Neural cell (in vitro differentiated cells): ENCODE measurements around the gene LRRC4B.

ENCODE experiments used
- CTCF ChIP-seq: fragments of 450-650 bp; IDR thresholded peaks from 2 replicates; pipeline ENCODE4 v1.5.1; 2014; ENCODE audit warnings: antibody characterized with exemption, mild to moderate bottlenecking, moderate library complexity; ENCODE audit not compliant: poor library complexity, severe bottlenecking
- EZH2 ChIP-seq: fragments of 200-600, 300-800 bp; shearing (Covaris generic), sonication (generic); IDR thresholded peaks from 2 replicates; pipeline ENCODE4 v1.6.1; 2014; ENCODE audit warnings: antibody characterized with exemption, low read length, borderline replicate concordance, mild to moderate bottlenecking; ENCODE audit not compliant: insufficient read depth, poor library complexity, severe bottlenecking
- POLR2AphosphoS5 ChIP-seq: IDR thresholded peaks from 2 replicates; pipeline ENCODE4 v1.6.1; 2012
- RAD21 ChIP-seq: fragments of 450-650 bp; conservative IDR thresholded peaks from 2 replicates; pipeline ENCODE4 v1.6.1; 2014; ENCODE audit warnings: antibody characterized with exemption, mild to moderate bottlenecking, moderate library complexity
- TF ChIP-seq, protein P1 (sequence below): IDR thresholded peaks from 2 replicates; pipeline ENCODE4 v1.6.1; 2012; ENCODE audit warnings: borderline replicate concordance

DNA sequence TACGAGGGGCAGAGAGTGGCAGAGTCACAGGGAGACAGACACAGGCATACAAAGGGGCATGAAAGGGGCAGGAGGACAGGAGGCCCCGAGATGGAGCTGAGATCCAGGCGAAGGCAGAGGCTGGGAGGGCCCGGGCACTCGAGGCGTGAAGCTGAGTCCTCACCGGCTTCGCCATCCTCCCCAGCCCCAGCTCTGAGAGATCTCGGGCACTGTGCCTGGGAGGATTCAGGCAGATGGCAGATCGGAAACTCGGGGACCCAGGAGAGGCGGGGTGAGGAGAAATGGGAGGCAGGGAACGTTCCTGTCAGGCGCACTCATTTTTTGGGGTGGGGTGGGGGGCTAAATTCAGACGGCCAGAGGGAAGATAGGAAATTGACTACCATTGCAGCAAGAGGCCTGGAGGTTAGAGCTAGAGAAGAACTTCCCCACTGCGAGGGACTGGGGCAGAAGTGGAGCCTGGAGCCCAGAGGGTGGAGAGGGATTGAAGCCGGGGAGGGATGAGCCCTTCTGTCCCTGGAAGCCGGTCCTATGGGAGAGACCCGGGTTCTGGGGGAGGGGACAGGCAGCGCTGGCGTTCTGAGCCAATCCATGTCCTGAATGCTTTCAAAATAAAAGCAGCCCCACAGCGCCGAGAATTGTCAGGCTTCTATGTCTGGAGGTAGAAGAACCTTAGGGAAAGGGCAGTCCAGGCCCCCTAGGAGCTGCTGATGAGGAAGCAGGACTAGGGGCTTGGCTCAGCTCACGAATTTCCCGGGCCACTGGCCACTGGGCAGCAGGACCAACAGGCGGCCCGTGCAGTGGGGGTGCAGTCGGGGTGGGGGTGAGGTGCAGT is 12.6 kb downstream of the LRRC4B start:
- TF ChIP-seq CTCF (no peak), EZH2 (no peak), RAD21 (no peak), POLR2AphosphoS5 (no peak)
- TF ChIP-seq, protein P1, sequence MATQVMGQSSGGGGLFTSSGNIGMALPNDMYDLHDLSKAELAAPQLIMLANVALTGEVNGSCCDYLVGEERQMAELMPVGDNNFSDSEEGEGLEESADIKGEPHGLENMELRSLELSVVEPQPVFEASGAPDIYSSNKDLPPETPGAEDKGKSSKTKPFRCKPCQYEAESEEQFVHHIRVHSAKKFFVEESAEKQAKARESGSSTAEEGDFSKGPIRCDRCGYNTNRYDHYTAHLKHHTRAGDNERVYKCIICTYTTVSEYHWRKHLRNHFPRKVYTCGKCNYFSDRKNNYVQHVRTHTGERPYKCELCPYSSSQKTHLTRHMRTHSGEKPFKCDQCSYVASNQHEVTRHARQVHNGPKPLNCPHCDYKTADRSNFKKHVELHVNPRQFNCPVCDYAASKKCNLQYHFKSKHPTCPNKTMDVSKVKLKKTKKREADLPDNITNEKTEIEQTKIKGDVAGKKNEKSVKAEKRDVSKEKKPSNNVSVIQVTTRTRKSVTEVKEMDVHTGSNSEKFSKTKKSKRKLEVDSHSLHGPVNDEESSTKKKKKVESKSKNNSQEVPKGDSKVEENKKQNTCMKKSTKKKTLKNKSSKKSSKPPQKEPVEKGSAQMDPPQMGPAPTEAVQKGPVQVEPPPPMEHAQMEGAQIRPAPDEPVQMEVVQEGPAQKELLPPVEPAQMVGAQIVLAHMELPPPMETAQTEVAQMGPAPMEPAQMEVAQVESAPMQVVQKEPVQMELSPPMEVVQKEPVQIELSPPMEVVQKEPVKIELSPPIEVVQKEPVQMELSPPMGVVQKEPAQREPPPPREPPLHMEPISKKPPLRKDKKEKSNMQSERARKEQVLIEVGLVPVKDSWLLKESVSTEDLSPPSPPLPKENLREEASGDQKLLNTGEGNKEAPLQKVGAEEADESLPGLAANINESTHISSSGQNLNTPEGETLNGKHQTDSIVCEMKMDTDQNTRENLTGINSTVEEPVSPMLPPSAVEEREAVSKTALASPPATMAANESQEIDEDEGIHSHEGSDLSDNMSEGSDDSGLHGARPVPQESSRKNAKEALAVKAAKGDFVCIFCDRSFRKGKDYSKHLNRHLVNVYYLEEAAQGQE, result no peak
